Spleen (tissue), 11 donors: ENCODE data around the gene IPO8. TPM values are rescaled to one million over a fixed set of nuclear protein-coding genes. Genes with fewer than 3 reads are reported as not detected.
"Not testable (repeated sequence)": the region's sequence is repeated elsewhere in the genome, so short reads cannot be mapped to it uniquely, and the experiment has no call there.

Experiments
- DNase-seq: peaks from one replicate; pipeline ENCODE4 v3.0.0-alpha.2; 2020
- H3K27ac ChIP-seq, 8 donors: fragments of 200-600 bp; sonication (generic) in 7 of 8; 1 replicate in 4 of 8; 2 replicates in 4 of 8; pipeline versions ENCODE4 v1.5.0 to v1.8.0; 2016 to 2021; ENCODE audit warnings: inconsistent platforms in 4 of 8, mild to moderate bottlenecking in 4 of 8, moderate library complexity in 1 of 8
- H3K27me3 ChIP-seq, 7 donors: fragments of 200-600 bp; sonication (generic) in 6 of 7; replicated peaks in 1 of 7; 1 replicate in 4 of 7; 2 replicates in 3 of 7; pipeline versions ENCODE4 v1.5.0 to v1.8.0; 2016 to 2021; ENCODE audit warnings: inconsistent platforms in 3 of 7, mild to moderate bottlenecking in 1 of 7
- H3K36me3 ChIP-seq, 6 donors: fragments of 200-600 bp; sonication (generic) in 5 of 6; 1 replicate in 4 of 6; 2 replicates in 2 of 6; pipeline versions ENCODE4 v1.5.0 to v1.8.0; 2016 to 2021; ENCODE audit warnings: inconsistent platforms in 2 of 6
- H3K4me1 ChIP-seq, 6 donors: fragments of 200-600 bp; sonication (generic) in 5 of 6; 1 replicate in 3 of 6; 2 replicates in 3 of 6; pipeline versions ENCODE4 v1.5.0 to v1.8.0; 2016 to 2021; ENCODE audit warnings: inconsistent platforms in 3 of 6
- H3K4me3 ChIP-seq, 8 donors: fragments of 200-600 bp; sonication (generic) in 7 of 8; 1 replicate in 4 of 8; 2 replicates in 4 of 8; pipeline versions ENCODE4 v1.5.0 to v1.8.0; 2016 to 2021; ENCODE audit warnings: inconsistent platforms in 4 of 8, mild to moderate bottlenecking in 4 of 8, moderate library complexity in 2 of 8
- H3K9me3 ChIP-seq, 8 donors: fragments of 200-600 bp; sonication (generic) in 7 of 8; 1 replicate in 4 of 8; 2 replicates in 4 of 8; pipeline versions ENCODE4 v1.5.0 to v1.8.0; 2016 to 2021; ENCODE audit warnings: inconsistent platforms in 4 of 8
- CTCF ChIP-seq, 11 experiments: fragments of 200-600 bp in 7 of 11; fragments of 450-650 bp in 4 of 11; sonication (generic) in 4 of 11; IDR thresholded peaks in 8 of 11; conservative IDR thresholded peaks in 3 of 11; 1 replicate in 7 of 11; 2 replicates in 4 of 11; pipeline versions ENCODE4 v1.4.0 to v1.8.0; 2016 to 2021; ENCODE audit warnings: antibody characterized with exemption in 11 of 11, inconsistent platforms in 4 of 11, mild to moderate bottlenecking in 1 of 11
- POLR2A ChIP-seq, 3 donors: fragments of 450-650 bp; IDR thresholded peaks; one replicate each; pipeline ENCODE4 v1.5.1; 2017; ENCODE audit warnings: antibody characterized with exemption in 3 of 3, mild to moderate bottlenecking in 1 of 3
- POLR2AphosphoS5 ChIP-seq, 3 donors: sonication (generic); formaldehyde crosslinking; IDR thresholded peaks; one replicate each; pipeline ENCODE4 v1.5.1; 2017; ENCODE audit warnings: antibody characterized with exemption in 3 of 3
- WGBS, 5 donors: extraction: QIAGEN DNeasy Blood & Tissue Kit in 3 of 5; methylation state at CpG; one replicate each; pipeline versions ENCODE4 v1.1.5 to v1.1.7; 2013 to 2018; 5-methylcytosine and 5-hydroxymethylcytosine counted together
- intact Hi-C: fragments of 100-400 bp; cut with DNase I; formaldehyde crosslinking; loops from one replicate; pipeline ENCODE4 v1.15.0; 2023; ENCODE audit warnings: low total_unique reads
- polyA plus RNA-seq, 3 donors: library from polyadenylated mRNA; stranded (reverse); fragments of 200-250 nt; gene quantifications; one replicate each; pipeline ENCODE4 v1.2.1, GENCODE V29; 2013
- total RNA-seq, 7 donors: library from RNA; depleted of rRNA in 3 of 7; stranded (reverse); fragments of >200 nt in 3 of 7; fragmentation: NEBNext Ultra II Directional in 4 of 7; extraction: Animal tissue kit (Norgen Biotek cat#: 25700) in 4 of 7; gene quantifications; one replicate each; pipeline versions ENCODE4 v1.1.0 to v1.2.1, GENCODE V29; 2016 to 2021
- donor health status: healthy with polysubstance abuse.
- donor health status: DM: no; HTN: no; CAD: no; lungs with moderate emphysema.
- donor health status: DM: no; HTN: no; CAD: no.
- donor health status: Bipolar disorder and iron deficiency.
- donor health status: healthy.
- donor health status: DM: no; HTN: no; CAD: no.
- donor health status: DM: yes; HTN: yes; CAD: no.

Gene IPO8
- total and polyA plus RNA-seq, 10 donors = 8.5 to 68.2 (median 49.8) TPM

GRCh38 chr12:30599608-30600007 is 96.1 kb downstream of the IPO8 start:
- Histone ChIP-seq H3K9me3 (peaks cover 0 to 34% (median 21%) of the 10 kb centered on the region in 8 donors), H3K27ac (no peak overlapping the region), H3K4me1 (no peaks in the 10 kb centered on the region), H3K27me3 (no peaks in the 10 kb centered on the region), H3K4me3 (no peak overlapping the region), H3K36me3 (no peaks in the 10 kb centered on the region)
- DNase-seq = no peak
- WGBS, 5 donors = 42 to 79% (median 73%) methylated on average over 2 of the region's 2 CpGs
- intact Hi-C loops = no loop called here
- TF ChIP-seq CTCF (IDR thresholded peaks at IDR 0.05 in 8 of 11, conservative IDR thresholded peaks at IDR 0.05 in 3 of 11) (no peak), POLR2A (IDR thresholded peaks at IDR 0.05) (no peak), POLR2AphosphoS5 (IDR thresholded peaks at IDR 0.05) (no peak)

GRCh38 chr12:30598889-30599288 is 96.8 kb downstream of the IPO8 start:
- Histone ChIP-seq H3K36me3 (no peaks in the 10 kb centered on the region), H3K4me3 (no peak overlapping the region), H3K4me1 (no peaks in the 10 kb centered on the region), H3K27ac (no peak overlapping the region), H3K27me3 (no peaks in the 10 kb centered on the region), H3K9me3 (peaks cover 0 to 30% (median 20%) of the 10 kb centered on the region in 8 donors)
- no peak for TF ChIP-seq CTCF (IDR thresholded peaks at IDR 0.05 in 8 of 11, conservative IDR thresholded peaks at IDR 0.05 in 3 of 11)
- TF ChIP-seq POLR2AphosphoS5 (IDR thresholded peaks at IDR 0.05) = no peak
- TF ChIP-seq POLR2A (IDR thresholded peaks at IDR 0.05) = no peak
- intact Hi-C loops = no loop called here
- DNase-seq = no peak
- WGBS, 5 donors = 68 to 77% (median 73%) methylated on average over 7 of the region's 7 CpGs

GRCh38 chr12:30595742-30596141 is 99.9 kb downstream of the IPO8 start:
- intact Hi-C loops = no loop called here
- peaks cover 0 to 3% (median 0%) of the 10 kb centered on the region in 8 donors for H3K9me3 ChIP-seq
- H3K27ac ChIP-seq = no peak overlapping the region
- 87 to 92% (median 91%) methylated on average over 5 of the region's 5 CpGs for WGBS, 5 donors
- no peaks in the 10 kb centered on the region for H3K4me1 ChIP-seq
- no peaks in the 10 kb centered on the region for H3K27me3 ChIP-seq
- no peak overlapping the region for H3K4me3 ChIP-seq
- DNase-seq = no peak
- TF ChIP-seq POLR2A (IDR thresholded peaks at IDR 0.05) (no peak), CTCF (IDR thresholded peaks at IDR 0.05 in 8 of 11, conservative IDR thresholded peaks at IDR 0.05 in 3 of 11) (no peak), POLR2AphosphoS5 (IDR thresholded peaks at IDR 0.05) (no peak)
- H3K36me3 ChIP-seq = no peaks in the 10 kb centered on the region

- H3K4me3 ChIP-seq = no peak overlapping the region
- no peak for DNase-seq
- no peaks in the 10 kb centered on the region for H3K27me3 ChIP-seq
- no peak for TF ChIP-seq POLR2A (IDR thresholded peaks at IDR 0.05)
- TF ChIP-seq CTCF (IDR thresholded peaks at IDR 0.05 in 8 of 11, conservative IDR thresholded peaks at IDR 0.05 in 3 of 11) = no peak
- no peak for TF ChIP-seq POLR2AphosphoS5 (IDR thresholded peaks at IDR 0.05)
- no peaks in the 10 kb centered on the region for H3K4me1 ChIP-seq
- no peaks in the 10 kb centered on the region for H3K36me3 ChIP-seq
- H3K27ac ChIP-seq = no peak overlapping the region
- WGBS, 5 donors = 79 to 100% (median 93%) methylated on average over 1 of the region's 1 CpG
- intact Hi-C loops = no loop called here
- peaks cover 0 to 3% (median 0%) of the 10 kb centered on the region in 8 donors for H3K9me3 ChIP-seq
Measured at GRCh38 chr12:30594509-30594908, 101.2 kb downstream of the IPO8 start.

GRCh38 chr12:30588572-30588971 is 107.1 kb downstream of the IPO8 start:
- DNase-seq, H3K9me3 ChIP-seq, H3K4me1 ChIP-seq, intact Hi-C loops, H3K36me3 ChIP-seq, H3K27me3 ChIP-seq, H3K27ac ChIP-seq, H3K4me3 ChIP-seq: not testable (repeated sequence)
- WGBS, 5 donors = 80 to 96% (median 88%) methylated on average over 10 to 13 of the region's 13 CpGs
